Neural cell (in vitro differentiated cells): Measurements from ENCODE around the gene OBSCN. TPM values are rescaled to one million over a fixed set of nuclear protein-coding genes. Genes with fewer than 3 reads are reported as not detected.

Experiments
- H2AFZ ChIP-seq: fragments of 200-600, 300-800 bp; sonication (generic), shearing (Covaris generic); 2 replicates; pipeline ENCODE4 v1.6.0; 2014; ENCODE audit warnings: low read depth, mild to moderate bottlenecking, antibody characterized with exemption, low read length, moderate library complexity
- H3F3A ChIP-seq: fragments of 200-600 bp; shearing (Covaris generic); 2 replicates; pipeline ENCODE4 v1.6.1; 2016; ENCODE audit warnings: mild to moderate bottlenecking, moderate library complexity, mixed read lengths, antibody characterized with exemption, low read length; ENCODE audit not compliant: insufficient read depth, poor library complexity, severe bottlenecking
- H3K27ac ChIP-seq: fragments of 200-600, 300-800 bp; sonication (generic), shearing (Covaris generic); 2 replicates; pipeline ENCODE4 v1.5.1; 2014; ENCODE audit warnings: mild to moderate bottlenecking, low read length, moderate library complexity
- H3K27me3 ChIP-seq: fragments of 300-800, 200-600 bp; sonication (generic), shearing (Covaris generic); 2 replicates; pipeline ENCODE4 v1.6.0; 2014; ENCODE audit warnings: mild to moderate bottlenecking, low read depth, low read length, moderate library complexity; ENCODE audit not compliant: insufficient read depth
- H3K36me3 ChIP-seq: fragments of 300-800, 200-600 bp; sonication (generic), shearing (Covaris generic); 2 replicates; pipeline ENCODE4 v1.5.1; 2014; ENCODE audit warnings: mild to moderate bottlenecking, antibody characterized with exemption, low read length, moderate library complexity; ENCODE audit not compliant: insufficient read depth
- H3K4me2 ChIP-seq: fragments of 300-800, 200-600 bp; sonication (generic), shearing (Covaris generic); 2 replicates; pipeline ENCODE4 v1.6.0; 2014; ENCODE audit warnings: mild to moderate bottlenecking, low read length
- H3K4me3 ChIP-seq: fragments of 300-800, 200-600 bp; sonication (generic), shearing (Covaris generic); 2 replicates; pipeline ENCODE4 v1.5.1; 2014; ENCODE audit warnings: mild to moderate bottlenecking, low read length, moderate library complexity
- H3K79me2 ChIP-seq: fragments of 200-600 bp; shearing (Covaris generic); replicated peaks from 2 replicates; pipeline ENCODE4 v1.6.0; 2014; ENCODE audit warnings: mild to moderate bottlenecking, low read length, moderate library complexity; ENCODE audit not compliant: insufficient read depth
- H3K9ac ChIP-seq: fragments of 300-800, 200-600 bp; sonication (generic), shearing (Covaris generic); 2 replicates; pipeline ENCODE4 v1.6.1; 2016; ENCODE audit warnings: mild to moderate bottlenecking, low read length, mixed read lengths
- H3K9me2 ChIP-seq: fragments of 200-600 bp; shearing (Covaris generic); 2 replicates; pipeline ENCODE4 v1.6.1; 2016; ENCODE audit warnings: mild to moderate bottlenecking, low read length, mixed read lengths; ENCODE audit not compliant: insufficient read depth
- H3K9me3 ChIP-seq: fragments of 200-600, 300-800 bp; sonication (generic), shearing (Covaris generic); 2 replicates; pipeline ENCODE4 v1.6.1; 2016; ENCODE audit warnings: mild to moderate bottlenecking, mixed run types, low read length, moderate library complexity, mixed read lengths
- H4K20me1 ChIP-seq: fragments of 200-600 bp; shearing (Covaris generic); 2 replicates; pipeline ENCODE4 v1.6.1; 2016; ENCODE audit warnings: mild to moderate bottlenecking, mixed run types; ENCODE audit not compliant: insufficient read depth
- EP300 ChIP-seq: fragments of 450-650 bp; conservative IDR thresholded peaks from 2 replicates; pipeline ENCODE4 v1.6.1; 2014; ENCODE audit warnings: antibody characterized with exemption, mild to moderate bottlenecking, moderate library complexity; ENCODE audit not compliant: poor library complexity, severe bottlenecking
- EZH2 ChIP-seq: fragments of 200-600, 300-800 bp; shearing (Covaris generic), sonication (generic); IDR thresholded peaks from 2 replicates; pipeline ENCODE4 v1.6.1; 2014; ENCODE audit warnings: antibody characterized with exemption, low read length, borderline replicate concordance, mild to moderate bottlenecking; ENCODE audit not compliant: insufficient read depth, poor library complexity, severe bottlenecking
- MXI1 ChIP-seq: fragments of 450-650 bp; conservative IDR thresholded peaks from 2 replicates; pipeline ENCODE4 v1.6.1; 2014; ENCODE audit warnings: antibody characterized with exemption, mild to moderate bottlenecking; ENCODE audit not compliant: poor library complexity, severe bottlenecking
- POLR2AphosphoS5 ChIP-seq: IDR thresholded peaks from 2 replicates; pipeline ENCODE4 v1.6.1; 2012
- RAD21 ChIP-seq: fragments of 450-650 bp; conservative IDR thresholded peaks from 2 replicates; pipeline ENCODE4 v1.6.1; 2014; ENCODE audit warnings: antibody characterized with exemption, mild to moderate bottlenecking, moderate library complexity
- SMC3 ChIP-seq: fragments of 450-650 bp; conservative IDR thresholded peaks from 2 replicates; pipeline ENCODE4 v1.6.1; 2014; ENCODE audit warnings: antibody characterized with exemption, mild to moderate bottlenecking, moderate library complexity; ENCODE audit not compliant: poor library complexity
- TAF1 ChIP-seq: IDR thresholded peaks from 2 replicates; pipeline ENCODE4 v1.6.1; 2012; ENCODE audit warnings: low read depth
- polyA plus RNA-seq: library from polyadenylated mRNA; depleted of rRNA; stranded (reverse); fragments of >200 nt; gene quantifications from 2 replicates; pipeline ENCODE4 v1.2.3, GENCODE V29; 2014
- TF ChIP-seq, protein P1 (sequence below): fragments of 450-650 bp; IDR thresholded peaks from 2 replicates; pipeline ENCODE4 v1.5.1; 2014; ENCODE audit warnings: antibody characterized with exemption, mild to moderate bottlenecking, moderate library complexity; ENCODE audit not compliant: poor library complexity, severe bottlenecking
- TF ChIP-seq, protein P2 (sequence below): IDR thresholded peaks from 2 replicates; pipeline ENCODE4 v1.6.1; 2012; ENCODE audit warnings: borderline replicate concordance

OBSCN gene
- polyA plus RNA-seq, 1 donor from 2014 or later, result 7.2 TPM

DNA sequence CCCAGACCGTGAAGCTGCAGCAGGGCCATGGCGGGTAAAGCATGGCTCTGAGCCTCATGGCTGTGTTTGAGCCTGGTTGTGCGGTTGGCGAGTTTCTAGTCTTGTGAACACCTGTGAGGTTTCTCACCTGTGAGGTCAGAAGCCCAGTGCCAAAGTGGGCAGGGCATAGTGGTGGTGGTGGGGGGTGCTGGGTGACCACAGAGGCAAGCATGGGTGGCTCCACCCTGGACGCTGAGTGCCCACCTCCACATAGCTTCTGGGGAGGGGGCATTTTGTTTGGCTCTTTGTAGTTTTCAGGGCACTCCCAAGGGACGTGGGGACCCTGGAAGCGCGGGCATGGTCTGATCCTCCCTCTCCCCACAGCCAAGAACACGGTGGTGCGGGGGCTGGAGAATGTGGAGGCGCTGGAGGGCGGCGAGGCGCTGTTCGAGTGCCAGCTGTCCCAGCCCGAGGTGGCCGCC is 107.7 kb downstream of the OBSCN start:
- H3K79me2 ChIP-seq, result no peaks in the 10 kb centered on the region
- TF ChIP-seq RAD21, result no peak
- TF ChIP-seq, protein P1, sequence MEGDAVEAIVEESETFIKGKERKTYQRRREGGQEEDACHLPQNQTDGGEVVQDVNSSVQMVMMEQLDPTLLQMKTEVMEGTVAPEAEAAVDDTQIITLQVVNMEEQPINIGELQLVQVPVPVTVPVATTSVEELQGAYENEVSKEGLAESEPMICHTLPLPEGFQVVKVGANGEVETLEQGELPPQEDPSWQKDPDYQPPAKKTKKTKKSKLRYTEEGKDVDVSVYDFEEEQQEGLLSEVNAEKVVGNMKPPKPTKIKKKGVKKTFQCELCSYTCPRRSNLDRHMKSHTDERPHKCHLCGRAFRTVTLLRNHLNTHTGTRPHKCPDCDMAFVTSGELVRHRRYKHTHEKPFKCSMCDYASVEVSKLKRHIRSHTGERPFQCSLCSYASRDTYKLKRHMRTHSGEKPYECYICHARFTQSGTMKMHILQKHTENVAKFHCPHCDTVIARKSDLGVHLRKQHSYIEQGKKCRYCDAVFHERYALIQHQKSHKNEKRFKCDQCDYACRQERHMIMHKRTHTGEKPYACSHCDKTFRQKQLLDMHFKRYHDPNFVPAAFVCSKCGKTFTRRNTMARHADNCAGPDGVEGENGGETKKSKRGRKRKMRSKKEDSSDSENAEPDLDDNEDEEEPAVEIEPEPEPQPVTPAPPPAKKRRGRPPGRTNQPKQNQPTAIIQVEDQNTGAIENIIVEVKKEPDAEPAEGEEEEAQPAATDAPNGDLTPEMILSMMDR, result no peak
- no peak for TF ChIP-seq EZH2
- TF ChIP-seq, protein P2, sequence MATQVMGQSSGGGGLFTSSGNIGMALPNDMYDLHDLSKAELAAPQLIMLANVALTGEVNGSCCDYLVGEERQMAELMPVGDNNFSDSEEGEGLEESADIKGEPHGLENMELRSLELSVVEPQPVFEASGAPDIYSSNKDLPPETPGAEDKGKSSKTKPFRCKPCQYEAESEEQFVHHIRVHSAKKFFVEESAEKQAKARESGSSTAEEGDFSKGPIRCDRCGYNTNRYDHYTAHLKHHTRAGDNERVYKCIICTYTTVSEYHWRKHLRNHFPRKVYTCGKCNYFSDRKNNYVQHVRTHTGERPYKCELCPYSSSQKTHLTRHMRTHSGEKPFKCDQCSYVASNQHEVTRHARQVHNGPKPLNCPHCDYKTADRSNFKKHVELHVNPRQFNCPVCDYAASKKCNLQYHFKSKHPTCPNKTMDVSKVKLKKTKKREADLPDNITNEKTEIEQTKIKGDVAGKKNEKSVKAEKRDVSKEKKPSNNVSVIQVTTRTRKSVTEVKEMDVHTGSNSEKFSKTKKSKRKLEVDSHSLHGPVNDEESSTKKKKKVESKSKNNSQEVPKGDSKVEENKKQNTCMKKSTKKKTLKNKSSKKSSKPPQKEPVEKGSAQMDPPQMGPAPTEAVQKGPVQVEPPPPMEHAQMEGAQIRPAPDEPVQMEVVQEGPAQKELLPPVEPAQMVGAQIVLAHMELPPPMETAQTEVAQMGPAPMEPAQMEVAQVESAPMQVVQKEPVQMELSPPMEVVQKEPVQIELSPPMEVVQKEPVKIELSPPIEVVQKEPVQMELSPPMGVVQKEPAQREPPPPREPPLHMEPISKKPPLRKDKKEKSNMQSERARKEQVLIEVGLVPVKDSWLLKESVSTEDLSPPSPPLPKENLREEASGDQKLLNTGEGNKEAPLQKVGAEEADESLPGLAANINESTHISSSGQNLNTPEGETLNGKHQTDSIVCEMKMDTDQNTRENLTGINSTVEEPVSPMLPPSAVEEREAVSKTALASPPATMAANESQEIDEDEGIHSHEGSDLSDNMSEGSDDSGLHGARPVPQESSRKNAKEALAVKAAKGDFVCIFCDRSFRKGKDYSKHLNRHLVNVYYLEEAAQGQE, result no peak
- no peak for TF ChIP-seq SMC3
- no peak for TF ChIP-seq POLR2AphosphoS5
- no peak for TF ChIP-seq TAF1
- TF ChIP-seq MXI1, result no peak
- no peak overlapping the region for H2AFZ ChIP-seq
- no peaks in the 10 kb centered on the region for H4K20me1 ChIP-seq
- no peak overlapping the region for H3K4me2 ChIP-seq
- H3K27ac ChIP-seq, result no peak overlapping the region
- no peaks in the 10 kb centered on the region for H3K9me2 ChIP-seq
- H3K9me3 ChIP-seq, result peaks cover 3% of the 10 kb centered on the region
- no peaks in the 10 kb centered on the region for H3F3A ChIP-seq
- H3K4me3 ChIP-seq, result no peak overlapping the region
- no peaks in the 10 kb centered on the region for H3K36me3 ChIP-seq
- H3K27me3 ChIP-seq, result no peaks in the 10 kb centered on the region
- H3K9ac ChIP-seq, result no peak overlapping the region

GRCh38 chr1:228315945-228316588 is 108.2 kb downstream of the OBSCN start:
- Histone ChIP-seq H3K9ac (no peak overlapping the region), H3K4me2 (no peak overlapping the region), H2AFZ (no peak overlapping the region), H3K9me3 (peaks cover 3% of the 10 kb centered on the region), H3K27ac (no peak overlapping the region), H3K36me3 (peaks cover 4% of the 10 kb centered on the region), H3K4me3 (no peak overlapping the region), H3K79me2 (no peaks in the 10 kb centered on the region), H3K9me2 (no peaks in the 10 kb centered on the region), H3F3A (no peaks in the 10 kb centered on the region), H3K27me3 (no peaks in the 10 kb centered on the region), H4K20me1 (no peaks in the 10 kb centered on the region)
- TF ChIP-seq RAD21, result no peak
- TF ChIP-seq EP300, result no peak
- no peak for TF ChIP-seq POLR2AphosphoS5
- no peak for TF ChIP-seq SMC3
- TF ChIP-seq TAF1, result no peak
- TF ChIP-seq EZH2, result no peak
- TF ChIP-seq, protein P2, result no peak
- no peak for TF ChIP-seq MXI1
